Neutrophil (primary cell): ENCODE results near the gene IGBP1.

ENCODE experiments used
- H3K27ac ChIP-seq: fragments of 200-600 bp; sonication (generic); 2 replicates; pipeline ENCODE4 v1.5.1; 2016; ENCODE audit warnings: mild to moderate bottlenecking, moderate library complexity
- H3K27me3 ChIP-seq: fragments of 200-600 bp; sonication (generic); 2 replicates; pipeline ENCODE4 v1.6.0; 2016; ENCODE audit warnings: mild to moderate bottlenecking
- H3K36me3 ChIP-seq: fragments of 200-600 bp; sonication (generic); 2 replicates; pipeline ENCODE4 v1.5.1; 2017
- H3K4me1 ChIP-seq, 2 experiments: fragments of 200-600 bp in 1 of 2; sonication (generic) in 1 of 2; 1 replicate in 1 of 2; 2 replicates in 1 of 2; pipeline versions ENCODE4 v1.5.1 to v1.6.1; 2013 to 2016; ENCODE audit warnings: low read depth in 1 of 2, low read length in 1 of 2, mild to moderate bottlenecking in 1 of 2, moderate library complexity in 1 of 2; ENCODE audit not compliant: control insufficient read depth in 1 of 2, insufficient read depth in 1 of 2
- H3K4me3 ChIP-seq, 2 experiments: fragments of 200-600 bp in 1 of 2; sonication (generic) in 1 of 2; 1 replicate in 1 of 2; 2 replicates in 1 of 2; pipeline ENCODE4 v1.5.1; 2013 to 2016; ENCODE audit warnings: low read depth in 1 of 2, low read length in 1 of 2, mild to moderate bottlenecking in 1 of 2, moderate library complexity in 1 of 2
- H3K9me3 ChIP-seq: fragments of 200-600 bp; sonication (generic); 2 replicates; pipeline ENCODE4 v1.5.1; 2016
- CTCF ChIP-seq: fragments of 200-600 bp; sonication (generic); IDR thresholded peaks from 2 replicates; pipeline ENCODE4 v1.5.1; 2016; ENCODE audit warnings: antibody characterized with exemption

The IGBP1 gene

GRCh38 chrX:70128071-70128470 is 5.2 kb upstream of the IGBP1 start:
- Histone ChIP-seq H3K27me3 (no peaks in the 10 kb centered on the region), H3K4me3 (no peak overlapping the region), H3K36me3 (no peaks in the 10 kb centered on the region), H3K27ac (no peak overlapping the region), H3K9me3 (no peaks in the 10 kb centered on the region), H3K4me1 (peaks cover 3 to 4% of the 10 kb centered on the region in 2 experiments)
- TF ChIP-seq CTCF: no peak

GRCh38 chrX:70129816-70130215 is 3.4 kb upstream of the IGBP1 start:
- H3K9me3 ChIP-seq: no peaks in the 10 kb centered on the region
- H3K4me3 ChIP-seq: no peak overlapping the region
- no peaks in the 10 kb centered on the region for H3K36me3 ChIP-seq
- no peak for TF ChIP-seq CTCF
- no peak overlapping the region for H3K27ac ChIP-seq
- no peaks in the 10 kb centered on the region for H3K27me3 ChIP-seq
- H3K4me1 ChIP-seq: peaks cover 13 to 15% of the 10 kb centered on the region in 2 experiments

GRCh38 chrX:70132224-70132623 is 1.0 kb upstream of the IGBP1 start:
- no peak overlapping the region for H3K27ac ChIP-seq
- no peaks in the 10 kb centered on the region for H3K36me3 ChIP-seq
- no peak for TF ChIP-seq CTCF
- H3K4me3 ChIP-seq: no peak overlapping the region
- no peaks in the 10 kb centered on the region for H3K27me3 ChIP-seq
- peaks cover 18 to 20% of the 10 kb centered on the region in 2 experiments for H3K4me1 ChIP-seq
- H3K9me3 ChIP-seq: no peaks in the 10 kb centered on the region

GRCh38 chrX:70132877-70133302 is 357 bp upstream of the IGBP1 start:
- Histone ChIP-seq H3K27me3 (no peaks in the 10 kb centered on the region), H3K27ac (peak overlapping the region; percentile 90), H3K36me3 (no peaks in the 10 kb centered on the region), H3K9me3 (no peaks in the 10 kb centered on the region), H3K4me1 (peaks cover 18 to 20% of the 10 kb centered on the region in 2 experiments), H3K4me3 (peak overlapping the region; percentile 72 to 86)
- TF ChIP-seq CTCF: no peak

GRCh38 chrX:70134116-70134477 is 850 bp downstream of the IGBP1 start:
- TF ChIP-seq CTCF: no peak
- Histone ChIP-seq H3K9me3 (no peaks in the 10 kb centered on the region), H3K27ac (peak overlapping the region; percentile 90), H3K4me1 (peaks cover 18 to 20% of the 10 kb centered on the region in 2 experiments), H3K4me3 (peak overlapping the region; percentile 72 to 86), H3K27me3 (no peaks in the 10 kb centered on the region), H3K36me3 (no peaks in the 10 kb centered on the region)

GRCh38 chrX:70138622-70139021 is 5.4 kb downstream of the IGBP1 start:
- Histone ChIP-seq H3K4me3 (no peak overlapping the region), H3K27ac (no peak overlapping the region), H3K4me1 (peaks cover 12 to 14% of the 10 kb centered on the region in 2 experiments), H3K9me3 (no peaks in the 10 kb centered on the region), H3K36me3 (no peaks in the 10 kb centered on the region), H3K27me3 (no peaks in the 10 kb centered on the region)
- no peak for TF ChIP-seq CTCF
